ENCODE measurements around the gene SLC6A17.

DNA sequence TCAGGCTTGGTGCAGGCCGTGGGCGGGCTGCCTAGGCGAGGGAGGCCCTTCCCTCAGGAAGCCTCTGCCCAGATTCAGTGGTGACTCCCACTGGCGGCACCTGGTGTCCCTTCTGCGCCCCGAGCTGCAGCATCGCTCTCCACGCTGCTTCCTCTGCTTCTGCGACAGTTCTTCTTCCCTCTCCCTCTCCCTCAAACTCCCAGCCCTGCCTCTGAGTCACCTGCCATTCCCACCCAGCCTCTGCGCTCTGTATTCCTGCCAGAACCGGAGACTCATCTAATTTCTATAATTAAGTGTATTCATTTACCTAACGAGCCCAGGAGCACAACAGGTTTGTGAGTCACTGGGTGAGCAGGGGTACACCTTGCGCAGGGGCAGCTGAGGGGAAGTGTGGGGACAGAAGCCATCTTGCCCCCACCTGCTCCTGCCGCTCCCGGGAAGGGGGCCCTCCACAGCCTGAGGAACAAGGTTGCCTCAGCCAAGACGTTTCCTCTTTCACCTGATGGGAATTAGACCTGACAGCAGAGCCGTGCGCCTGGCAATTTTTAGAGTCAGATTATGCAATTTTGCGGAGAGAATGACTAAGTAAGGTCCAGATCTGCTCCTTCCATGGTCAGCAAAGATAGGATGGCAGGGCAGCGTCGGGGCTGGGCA, 79.2 kb downstream of the SLC6A17 start:
- TF ChIP-seq, protein P1, sequence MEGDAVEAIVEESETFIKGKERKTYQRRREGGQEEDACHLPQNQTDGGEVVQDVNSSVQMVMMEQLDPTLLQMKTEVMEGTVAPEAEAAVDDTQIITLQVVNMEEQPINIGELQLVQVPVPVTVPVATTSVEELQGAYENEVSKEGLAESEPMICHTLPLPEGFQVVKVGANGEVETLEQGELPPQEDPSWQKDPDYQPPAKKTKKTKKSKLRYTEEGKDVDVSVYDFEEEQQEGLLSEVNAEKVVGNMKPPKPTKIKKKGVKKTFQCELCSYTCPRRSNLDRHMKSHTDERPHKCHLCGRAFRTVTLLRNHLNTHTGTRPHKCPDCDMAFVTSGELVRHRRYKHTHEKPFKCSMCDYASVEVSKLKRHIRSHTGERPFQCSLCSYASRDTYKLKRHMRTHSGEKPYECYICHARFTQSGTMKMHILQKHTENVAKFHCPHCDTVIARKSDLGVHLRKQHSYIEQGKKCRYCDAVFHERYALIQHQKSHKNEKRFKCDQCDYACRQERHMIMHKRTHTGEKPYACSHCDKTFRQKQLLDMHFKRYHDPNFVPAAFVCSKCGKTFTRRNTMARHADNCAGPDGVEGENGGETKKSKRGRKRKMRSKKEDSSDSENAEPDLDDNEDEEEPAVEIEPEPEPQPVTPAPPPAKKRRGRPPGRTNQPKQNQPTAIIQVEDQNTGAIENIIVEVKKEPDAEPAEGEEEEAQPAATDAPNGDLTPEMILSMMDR (IDR thresholded peaks at IDR 0.05; ENCODE audit: low read length): no peak
- TF ChIP-seq EZH2 (IDR thresholded peaks at IDR 0.05; ENCODE audit: borderline replicate concordance, low read length): no peak
